SK-N-SH (cell line): Measurements from ENCODE around the gene PADI2. TPM values are rescaled to one million over a fixed set of nuclear protein-coding genes. Genes with fewer than 3 reads are reported as not detected.

Experiments used
- CTCF ChIA-PET: fragments of 300-600, 350-600 bp; formaldehyde crosslinking; extraction: SDS; loops from one replicate; lab custom pipeline; 2021; lab: Yijun Ruan, JAX
- POLR2A ChIA-PET: fragments of 350-600 bp; sonication (Branson Sonifier 250); formaldehyde crosslinking; extraction: SDS; loops from one replicate; lab custom pipeline; 2020; ENCODE audit warnings: antibody characterized with exemption, inconsistent platforms; lab: Yijun Ruan, JAX
- DNase-seq: peaks from one replicate; pipeline ENCODE4 v3.0.0; 2012
- H2AFZ ChIP-seq: fragments of 200-600 bp; sonication (generic); 2 replicates; pipeline ENCODE4 v1.8.1; 2016; ENCODE audit warnings: antibody characterized with exemption, mild to moderate bottlenecking, low read depth
- H3F3A ChIP-seq: fragments of 200-600 bp; sonication (generic); replicated peaks from 2 replicates; pipeline ENCODE3; 2016; ENCODE audit warnings: antibody characterized with exemption, mild to moderate bottlenecking; ENCODE audit not compliant: insufficient read depth
- H3K27ac ChIP-seq, 2 experiments: fragments of 200-500 bp in 1 of 2; fragments of 200-600 bp in 1 of 2; sonication (Bioruptor generic) in 1 of 2; sonication (generic), shearing (Covaris generic) in 1 of 2; 2 replicates each; pipeline versions ENCODE4 v1.5.1 to v1.6.1; 2014 to 2016; ENCODE audit warnings: low read depth in 2 of 2, inconsistent platforms in 1 of 2, low read length in 1 of 2, mild to moderate bottlenecking in 1 of 2, mixed read lengths in 1 of 2
- H3K27me3 ChIP-seq: fragments of 200-600 bp; sonication (generic), shearing (Covaris generic); 2 replicates; pipeline ENCODE4 v1.6.1; 2016; ENCODE audit warnings: mixed run types; ENCODE audit not compliant: insufficient read depth
- H3K36me3 ChIP-seq, 2 experiments: fragments of 200-500 bp in 1 of 2; fragments of 200-600 bp in 1 of 2; sonication (Bioruptor generic) in 1 of 2; sonication (generic) in 1 of 2; replicated peaks in 1 of 2; 2 replicates each; pipeline versions ENCODE3 to v1.5.1; 2014 to 2016; ENCODE audit warnings: low read length in 1 of 2, mild to moderate bottlenecking in 1 of 2; ENCODE audit not compliant: insufficient read depth in 2 of 2, control insufficient read depth in 1 of 2
- H3K4me1 ChIP-seq, 2 experiments: fragments of 200-500 bp in 1 of 2; fragments of 200-600 bp in 1 of 2; sonication (Bioruptor generic) in 1 of 2; sonication (generic), shearing (Covaris generic) in 1 of 2; 2 replicates each; pipeline versions ENCODE4 v1.5.1 to v1.6.1; 2014 to 2016; ENCODE audit warnings: low read depth in 1 of 2, low read length in 1 of 2, mixed run types in 1 of 2; ENCODE audit not compliant: insufficient read depth in 2 of 2, control insufficient read depth in 1 of 2
- H3K4me2 ChIP-seq: fragments of 200-600 bp; sonication (generic), shearing (Covaris generic); 2 replicates; pipeline ENCODE4 v1.6.1; 2017; ENCODE audit warnings: mixed run types
- H3K4me3 ChIP-seq, 2 experiments: fragments of 200-500 bp in 1 of 2; fragments of 200-600 bp in 1 of 2; sonication (Bioruptor generic) in 1 of 2; sonication (generic), shearing (Covaris generic) in 1 of 2; 2 replicates each; pipeline versions ENCODE4 v1.5.1 to v1.8.1; 2014 to 2016; ENCODE audit warnings: low read depth in 2 of 2, inconsistent platforms in 1 of 2, low read length in 1 of 2, mild to moderate bottlenecking in 1 of 2, mixed read lengths in 1 of 2, moderate library complexity in 1 of 2
- H3K79me2 ChIP-seq: fragments of 200-600 bp; sonication (generic); 2 replicates; pipeline ENCODE4 v1.8.1; 2017; ENCODE audit warnings: mild to moderate bottlenecking; ENCODE audit not compliant: insufficient read depth
- H3K9ac ChIP-seq: fragments of 200-600 bp; sonication (generic); 2 replicates; pipeline ENCODE4 v1.6.1; 2017; ENCODE audit warnings: mixed run types
- H3K9me2 ChIP-seq: fragments of 200-600 bp; sonication (generic); 2 replicates; pipeline ENCODE4 v1.6.1; 2017; ENCODE audit warnings: mixed run types
- H3K9me3 ChIP-seq: fragments of 200-600 bp; sonication (generic); 2 replicates; pipeline ENCODE4 v1.6.1; 2017; ENCODE audit warnings: mixed run types, mild to moderate bottlenecking, moderate library complexity
- H4K20me1 ChIP-seq: fragments of 200-600 bp; sonication (generic); 2 replicates; pipeline ENCODE4 v1.6.1; 2017; ENCODE audit warnings: mild to moderate bottlenecking, mixed run types; ENCODE audit not compliant: insufficient read depth
- JUND ChIP-seq: IDR thresholded peaks from 2 replicates; pipeline ENCODE4 v1.4.0; 2012
- MAX ChIP-seq: IDR thresholded peaks from 2 replicates; pipeline ENCODE4 v1.4.0; 2012; ENCODE audit warnings: low read depth
- PBX3 ChIP-seq: IDR thresholded peaks from 2 replicates; pipeline ENCODE4; 2012
- RFX5 ChIP-seq: IDR thresholded peaks from 2 replicates; pipeline ENCODE4 v1.6.1; 2012; ENCODE audit warnings: mild to moderate bottlenecking, improper control_type of control experiment, low read length
- RXRA ChIP-seq: IDR thresholded peaks from 2 replicates; pipeline ENCODE4 v1.4.0; 2012; ENCODE audit warnings: low read depth, mild to moderate bottlenecking, borderline replicate concordance
- SIN3A ChIP-seq: IDR thresholded peaks from 2 replicates; pipeline ENCODE4 v1.6.1; 2012; ENCODE audit warnings: low read depth, mild to moderate bottlenecking, low read length, moderate library complexity, borderline replicate concordance
- TAF1 ChIP-seq: IDR thresholded peaks from 2 replicates; pipeline ENCODE4 v1.6.1; 2012; ENCODE audit warnings: low read depth, mild to moderate bottlenecking, low read length, moderate library complexity, borderline replicate concordance
- TCF12 ChIP-seq: IDR thresholded peaks from 2 replicates; pipeline ENCODE4 v1.4.0; 2012
- WGBS: methylation state at CpG from one replicate; pipeline ENCODE4 v1.1.6; 2017; ENCODE audit warnings: low lambda C conversion rate; 5-methylcytosine and 5-hydroxymethylcytosine counted together
- polyA plus RNA-seq, 3 experiments: library from polyadenylated mRNA; depleted of rRNA; stranded (reverse); fragments of >200 nt; gene quantifications; 2 replicates each; pipeline ENCODE4 v1.2.3, GENCODE V29; 2012
- TF ChIP-seq, protein P1 (sequence below): fragments of 150-350 bp; IDR thresholded peaks from 2 replicates; pipeline ENCODE4 v1.6.1; 2016; ENCODE audit warnings: mild to moderate bottlenecking, low read depth, low read length

Gene PADI2
- polyA plus RNA-seq, 1 of the 3 experiments (the other 2 are of a cell fraction), result 0.58 TPM

DNA sequence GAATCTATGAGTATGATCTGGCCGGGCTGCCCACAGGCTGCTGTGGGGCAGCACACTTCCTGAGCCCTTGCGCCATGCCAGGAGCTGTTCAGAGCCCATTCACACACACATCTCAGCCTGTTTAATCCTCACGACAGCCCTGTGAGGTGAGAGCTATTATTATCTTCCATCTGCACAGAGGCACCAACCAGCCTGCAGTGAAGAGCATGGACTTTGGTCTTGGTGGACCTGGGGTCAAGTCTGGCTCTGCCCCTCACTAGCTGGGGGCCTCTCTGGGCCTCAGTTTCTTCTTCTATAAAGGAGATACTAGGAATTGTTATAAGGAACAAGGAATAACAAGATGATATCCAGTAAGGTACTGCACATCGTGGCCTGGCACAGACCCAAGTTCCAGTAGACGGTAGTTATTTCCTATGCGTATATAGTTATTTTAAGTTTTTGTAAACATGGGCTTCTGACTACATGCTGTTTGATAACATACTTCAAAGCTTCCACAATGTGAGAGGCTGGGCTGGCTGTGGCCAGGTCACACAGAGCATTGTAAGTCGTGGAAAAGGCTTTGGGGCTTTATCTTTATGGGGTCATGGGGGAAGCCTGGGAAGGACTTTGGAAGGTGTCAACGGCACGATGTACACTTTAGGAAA lies 3.4 kb upstream of the PADI2 start:
- H3F3A ChIP-seq, result peaks cover 8% of the 10 kb centered on the region
- TF ChIP-seq RFX5 (no peak), TAF1 (no peak), JUND (no peak)
- peaks cover 10 to 11% of the 10 kb centered on the region in 2 experiments; a peak in 2 of 4 replicates for H3K4me1 ChIP-seq
- H2AFZ ChIP-seq, result no peak overlapping the region
- no peaks in the 10 kb centered on the region for H3K36me3 ChIP-seq
- H3K27me3 ChIP-seq, result peaks cover 16% of the 10 kb centered on the region
- H3K27ac ChIP-seq, result no peak overlapping the region
- no peak for DNase-seq
- H3K9ac ChIP-seq, result no peak overlapping the region
- H3K4me3 ChIP-seq, result no peak overlapping the region
- ChIA-PET CTCF (interaction anchor here (1.1 to 24.7 kb wide), 4 partner anchors 11 to 212 kb away, joined by 3 to 462 read pairs (median 32); no protein-coding TSS in a partner anchor), POLR2A (no interaction called here)
- H4K20me1 ChIP-seq, result no peaks in the 10 kb centered on the region
- no peaks in the 10 kb centered on the region for H3K79me2 ChIP-seq
- 72% methylated on average over 9 of the region's 9 CpGs for WGBS
- H3K9me3 ChIP-seq, result no peaks in the 10 kb centered on the region
- H3K9me2 ChIP-seq, result no peaks in the 10 kb centered on the region
- H3K4me2 ChIP-seq, result no peak overlapping the region

GRCh38 chr1:17121881-17122280 lies 2.6 kb upstream of the PADI2 start:
- TF ChIP-seq TCF12 (no peak), RXRA (no peak), PBX3 (no peak), SIN3A (no peak), MAX (no peak)
- TF ChIP-seq, protein P1, sequence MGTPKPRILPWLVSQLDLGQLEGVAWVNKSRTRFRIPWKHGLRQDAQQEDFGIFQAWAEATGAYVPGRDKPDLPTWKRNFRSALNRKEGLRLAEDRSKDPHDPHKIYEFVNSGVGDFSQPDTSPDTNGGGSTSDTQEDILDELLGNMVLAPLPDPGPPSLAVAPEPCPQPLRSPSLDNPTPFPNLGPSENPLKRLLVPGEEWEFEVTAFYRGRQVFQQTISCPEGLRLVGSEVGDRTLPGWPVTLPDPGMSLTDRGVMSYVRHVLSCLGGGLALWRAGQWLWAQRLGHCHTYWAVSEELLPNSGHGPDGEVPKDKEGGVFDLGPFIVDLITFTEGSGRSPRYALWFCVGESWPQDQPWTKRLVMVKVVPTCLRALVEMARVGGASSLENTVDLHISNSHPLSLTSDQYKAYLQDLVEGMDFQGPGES, result no peak
- Histone ChIP-seq H3K9me2 (no peaks in the 10 kb centered on the region), H4K20me1 (no peaks in the 10 kb centered on the region), H3K36me3 (no peaks in the 10 kb centered on the region), H3K27me3 (peaks cover 18% of the 10 kb centered on the region), H3K9me3 (no peaks in the 10 kb centered on the region), H3K4me3 (no peak overlapping the region), H3K4me2 (no peak overlapping the region), H2AFZ (no peak overlapping the region), H3K27ac (no peak overlapping the region), H3K4me1 (peaks cover 7 to 10% of the 10 kb centered on the region in 2 experiments; a peak in 2 of 4 replicates), H3K9ac (no peak overlapping the region), H3F3A (peaks cover 2% of the 10 kb centered on the region), H3K79me2 (no peaks in the 10 kb centered on the region)
- 86% methylated on average over 7 of the region's 8 CpGs for WGBS
- CTCF ChIA-PET, result interaction anchor here (1.4 to 24.7 kb wide), 3 partner anchors 8 to 118 kb away, joined by 3 to 462 read pairs (median 4); no protein-coding TSS in a partner anchor
- POLR2A ChIA-PET, result no interaction called here
- no peak for DNase-seq
